Measurements from ENCODE around the gene POLRMT.

- TF ChIP-seq CTCF (conservative IDR thresholded peaks at IDR 0.05; ENCODE audit: low read depth in 2 of 2): no peak
- no peak for TF ChIP-seq EZH2 (IDR thresholded peaks at IDR 0.05; ENCODE audit: low read depth, unreplicated experiment)
- no peak for TF ChIP-seq POLR2AphosphoS5 (IDR thresholded peaks at IDR 0.05; ENCODE audit: low read depth)
- TF ChIP-seq, protein P1, sequence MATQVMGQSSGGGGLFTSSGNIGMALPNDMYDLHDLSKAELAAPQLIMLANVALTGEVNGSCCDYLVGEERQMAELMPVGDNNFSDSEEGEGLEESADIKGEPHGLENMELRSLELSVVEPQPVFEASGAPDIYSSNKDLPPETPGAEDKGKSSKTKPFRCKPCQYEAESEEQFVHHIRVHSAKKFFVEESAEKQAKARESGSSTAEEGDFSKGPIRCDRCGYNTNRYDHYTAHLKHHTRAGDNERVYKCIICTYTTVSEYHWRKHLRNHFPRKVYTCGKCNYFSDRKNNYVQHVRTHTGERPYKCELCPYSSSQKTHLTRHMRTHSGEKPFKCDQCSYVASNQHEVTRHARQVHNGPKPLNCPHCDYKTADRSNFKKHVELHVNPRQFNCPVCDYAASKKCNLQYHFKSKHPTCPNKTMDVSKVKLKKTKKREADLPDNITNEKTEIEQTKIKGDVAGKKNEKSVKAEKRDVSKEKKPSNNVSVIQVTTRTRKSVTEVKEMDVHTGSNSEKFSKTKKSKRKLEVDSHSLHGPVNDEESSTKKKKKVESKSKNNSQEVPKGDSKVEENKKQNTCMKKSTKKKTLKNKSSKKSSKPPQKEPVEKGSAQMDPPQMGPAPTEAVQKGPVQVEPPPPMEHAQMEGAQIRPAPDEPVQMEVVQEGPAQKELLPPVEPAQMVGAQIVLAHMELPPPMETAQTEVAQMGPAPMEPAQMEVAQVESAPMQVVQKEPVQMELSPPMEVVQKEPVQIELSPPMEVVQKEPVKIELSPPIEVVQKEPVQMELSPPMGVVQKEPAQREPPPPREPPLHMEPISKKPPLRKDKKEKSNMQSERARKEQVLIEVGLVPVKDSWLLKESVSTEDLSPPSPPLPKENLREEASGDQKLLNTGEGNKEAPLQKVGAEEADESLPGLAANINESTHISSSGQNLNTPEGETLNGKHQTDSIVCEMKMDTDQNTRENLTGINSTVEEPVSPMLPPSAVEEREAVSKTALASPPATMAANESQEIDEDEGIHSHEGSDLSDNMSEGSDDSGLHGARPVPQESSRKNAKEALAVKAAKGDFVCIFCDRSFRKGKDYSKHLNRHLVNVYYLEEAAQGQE (IDR thresholded peaks at IDR 0.05; ENCODE audit: unreplicated experiment): no peak
- no peak for TF ChIP-seq CREB1 (CRISPR knock-in tag; IDR thresholded peaks at IDR 0.05; ENCODE audit: low read depth)
- no peak for TF ChIP-seq EZH2phosphoT487 (IDR thresholded peaks at IDR 0.05; ENCODE audit: unreplicated experiment)
- no peak for TF ChIP-seq STAT1 (IDR thresholded peaks at IDR 0.05; ENCODE audit: unreplicated experiment)
- no peak for TF ChIP-seq NANOG (IDR thresholded peaks at IDR 0.05; ENCODE audit: borderline replicate concordance)
- no peak for TF ChIP-seq ZNF331 (CRISPR knock-in tag; IDR thresholded peaks at IDR 0.05; ENCODE audit: low read depth)
- TF ChIP-seq ZNF462 (CRISPR knock-in tag; IDR thresholded peaks at IDR 0.05): no peak
- no peak for TF ChIP-seq JUNB (IDR thresholded peaks at IDR 0.05; ENCODE audit: unreplicated experiment)
- TF ChIP-seq, protein P2, sequence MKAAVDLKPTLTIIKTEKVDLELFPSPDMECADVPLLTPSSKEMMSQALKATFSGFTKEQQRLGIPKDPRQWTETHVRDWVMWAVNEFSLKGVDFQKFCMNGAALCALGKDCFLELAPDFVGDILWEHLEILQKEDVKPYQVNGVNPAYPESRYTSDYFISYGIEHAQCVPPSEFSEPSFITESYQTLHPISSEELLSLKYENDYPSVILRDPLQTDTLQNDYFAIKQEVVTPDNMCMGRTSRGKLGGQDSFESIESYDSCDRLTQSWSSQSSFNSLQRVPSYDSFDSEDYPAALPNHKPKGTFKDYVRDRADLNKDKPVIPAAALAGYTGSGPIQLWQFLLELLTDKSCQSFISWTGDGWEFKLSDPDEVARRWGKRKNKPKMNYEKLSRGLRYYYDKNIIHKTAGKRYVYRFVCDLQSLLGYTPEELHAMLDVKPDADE (IDR thresholded peaks at IDR 0.05): no peak
Observed at GRCh38 chr19:682678-683320, 49.5 kb upstream of the POLRMT start.
